ENCODE data around the gene PEX13.

Gene PEX13

DNA sequence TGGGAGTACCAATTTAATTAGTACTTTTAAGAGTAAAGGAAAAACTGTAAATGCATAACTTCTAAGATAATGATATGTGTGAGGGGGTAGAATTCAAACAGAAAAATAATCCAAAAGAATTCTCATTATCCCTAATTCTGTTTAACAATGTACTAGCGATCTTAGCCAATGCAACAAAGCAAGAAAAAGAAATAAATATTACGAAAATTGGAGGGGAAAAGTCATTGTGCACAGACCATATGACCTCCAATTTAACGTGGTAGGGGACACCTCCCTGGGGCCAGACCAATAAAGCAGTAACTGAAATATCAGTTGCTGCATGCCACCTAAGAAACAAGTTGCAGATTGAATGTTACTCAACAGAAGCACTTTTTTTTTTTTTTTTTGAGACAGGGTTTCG lies 25.9 kb upstream of the PEX13 start:
- Histone ChIP-seq H3K9me3 (ENCODE audit: insufficient read depth, low read length) (peaks cover 24% of the 10 kb centered on the region), H3K9ac (ENCODE audit: insufficient read length, low read depth) (no peak overlapping the region), H3K4me3 (ENCODE audit: insufficient read length, low read depth) (no peak overlapping the region), H3K27me3 (ENCODE audit: insufficient read depth, insufficient read length) (no peaks in the 10 kb centered on the region), H3K36me3 (ENCODE audit: insufficient read depth, insufficient read length, low read length) (no peaks in the 10 kb centered on the region), H3K4me1 (ENCODE audit: insufficient read depth, insufficient read length) (no peaks in the 10 kb centered on the region)
- TF ChIP-seq ZNF274 (IDR thresholded peaks at IDR 0.05; ENCODE audit: low read depth, low read length) (no peak), SUZ12 (IDR thresholded peaks at IDR 0.05; ENCODE audit: extremely low read depth, insufficient read depth, insufficient read length) (no peak), YY1 (IDR thresholded peaks at IDR 0.05; ENCODE audit: insufficient read depth, insufficient read length) (no peak)
- DNase-seq (ENCODE audit: low read depth, low spot score), result no peak

GRCh38 chr2:60992985-60993392 lies 24.5 kb upstream of the PEX13 start:
- no peaks in the 10 kb centered on the region for H3K4me1 ChIP-seq (ENCODE audit: insufficient read depth, insufficient read length)
- no peak for TF ChIP-seq SUZ12 (IDR thresholded peaks at IDR 0.05; ENCODE audit: extremely low read depth, insufficient read depth, insufficient read length)
- no peak for TF ChIP-seq ZNF274 (IDR thresholded peaks at IDR 0.05; ENCODE audit: low read depth, low read length)
- TF ChIP-seq YY1 (IDR thresholded peaks at IDR 0.05; ENCODE audit: insufficient read depth, insufficient read length), result no peak

GRCh38 chr2:60994131-60994530 lies 23.4 kb upstream of the PEX13 start:
- H3K36me3 ChIP-seq (ENCODE audit: insufficient read depth, insufficient read length, low read length), result no peaks in the 10 kb centered on the region
- peaks cover 24% of the 10 kb centered on the region for H3K9me3 ChIP-seq (ENCODE audit: insufficient read depth, low read length)
- no peaks in the 10 kb centered on the region for H3K4me1 ChIP-seq (ENCODE audit: insufficient read depth, insufficient read length)
- no peaks in the 10 kb centered on the region for H3K27me3 ChIP-seq (ENCODE audit: insufficient read depth, insufficient read length)
- no peak for DNase-seq (ENCODE audit: low read depth, low spot score)
- H3K4me3 ChIP-seq (ENCODE audit: insufficient read length, low read depth), result no peak overlapping the region
- no peak overlapping the region for H3K9ac ChIP-seq (ENCODE audit: insufficient read length, low read depth)
- no peak for TF ChIP-seq SUZ12 (IDR thresholded peaks at IDR 0.05; ENCODE audit: extremely low read depth, insufficient read depth, insufficient read length)
- TF ChIP-seq ZNF274 (IDR thresholded peaks at IDR 0.05; ENCODE audit: low read depth, low read length), result no peak
- TF ChIP-seq YY1 (IDR thresholded peaks at IDR 0.05; ENCODE audit: insufficient read depth, insufficient read length), result no peak

More at GRCh38 chr2:60992985-60993392, 24.5 kb upstream of the PEX13 start:
- H3K36me3 ChIP-seq (ENCODE audit: insufficient read depth, insufficient read length, low read length), result no peaks in the 10 kb centered on the region
- H3K9me3 ChIP-seq (ENCODE audit: insufficient read depth, low read length), result peaks cover 24% of the 10 kb centered on the region
- H3K27me3 ChIP-seq (ENCODE audit: insufficient read depth, insufficient read length), result no peaks in the 10 kb centered on the region
- H3K4me3 ChIP-seq (ENCODE audit: insufficient read length, low read depth), result no peak overlapping the region
- no peak overlapping the region for H3K9ac ChIP-seq (ENCODE audit: insufficient read length, low read depth)
- no peak for DNase-seq (ENCODE audit: low read depth, low spot score)

- TF ChIP-seq YY1 (IDR thresholded peaks at IDR 0.05; ENCODE audit: insufficient read depth, insufficient read length) (no peak), SUZ12 (IDR thresholded peaks at IDR 0.05; ENCODE audit: extremely low read depth, insufficient read depth, insufficient read length) (no peak), ZNF274 (IDR thresholded peaks at IDR 0.05; ENCODE audit: low read depth, low read length) (no peak)
- Histone ChIP-seq H3K36me3 (ENCODE audit: insufficient read depth, insufficient read length, low read length) (no peaks in the 10 kb centered on the region), H3K9me3 (ENCODE audit: insufficient read depth, low read length) (no peaks in the 10 kb centered on the region), H3K9ac (ENCODE audit: insufficient read length, low read depth) (no peak overlapping the region), H3K4me3 (ENCODE audit: insufficient read length, low read depth) (no peak overlapping the region), H3K27me3 (ENCODE audit: insufficient read depth, insufficient read length) (no peaks in the 10 kb centered on the region), H3K4me1 (ENCODE audit: insufficient read depth, insufficient read length) (no peaks in the 10 kb centered on the region)
- no peak for DNase-seq (ENCODE audit: low read depth, low spot score)
These were observed 18.6 kb upstream of the PEX13 start for GRCh38 chr2:60998628-60999545.

GRCh38 chr2:61005736-61006135 lies 11.8 kb upstream of the PEX13 start:
- Histone ChIP-seq H3K9ac (ENCODE audit: insufficient read length, low read depth) (no peak overlapping the region), H3K27me3 (ENCODE audit: insufficient read depth, insufficient read length) (no peaks in the 10 kb centered on the region), H3K36me3 (ENCODE audit: insufficient read depth, insufficient read length, low read length) (no peaks in the 10 kb centered on the region), H3K4me3 (ENCODE audit: insufficient read length, low read depth) (no peak overlapping the region), H3K4me1 (ENCODE audit: insufficient read depth, insufficient read length) (no peaks in the 10 kb centered on the region), H3K9me3 (ENCODE audit: insufficient read depth, low read length) (no peaks in the 10 kb centered on the region)
- no peak for TF ChIP-seq SUZ12 (IDR thresholded peaks at IDR 0.05; ENCODE audit: extremely low read depth, insufficient read depth, insufficient read length)
- no peak for TF ChIP-seq ZNF274 (IDR thresholded peaks at IDR 0.05; ENCODE audit: low read depth, low read length)
- TF ChIP-seq YY1 (IDR thresholded peaks at IDR 0.05; ENCODE audit: insufficient read depth, insufficient read length), result no peak
- DNase-seq (ENCODE audit: low read depth, low spot score), result no peak

- no peak for DNase-seq (ENCODE audit: low read depth, low spot score)
- Histone ChIP-seq H3K36me3 (ENCODE audit: insufficient read depth, insufficient read length, low read length) (no peaks in the 10 kb centered on the region), H3K9me3 (ENCODE audit: insufficient read depth, low read length) (no peaks in the 10 kb centered on the region), H3K4me3 (ENCODE audit: insufficient read length, low read depth) (no peak overlapping the region), H3K4me1 (ENCODE audit: insufficient read depth, insufficient read length) (no peaks in the 10 kb centered on the region), H3K27me3 (ENCODE audit: insufficient read depth, insufficient read length) (no peaks in the 10 kb centered on the region), H3K9ac (ENCODE audit: insufficient read length, low read depth) (no peak overlapping the region)
- TF ChIP-seq ZNF274 (IDR thresholded peaks at IDR 0.05; ENCODE audit: low read depth, low read length) (no peak), YY1 (IDR thresholded peaks at IDR 0.05; ENCODE audit: insufficient read depth, insufficient read length) (no peak), SUZ12 (IDR thresholded peaks at IDR 0.05; ENCODE audit: extremely low read depth, insufficient read depth, insufficient read length) (no peak)
These were observed 10.9 kb upstream of the PEX13 start for GRCh38 chr2:61006486-61007105.

DNA sequence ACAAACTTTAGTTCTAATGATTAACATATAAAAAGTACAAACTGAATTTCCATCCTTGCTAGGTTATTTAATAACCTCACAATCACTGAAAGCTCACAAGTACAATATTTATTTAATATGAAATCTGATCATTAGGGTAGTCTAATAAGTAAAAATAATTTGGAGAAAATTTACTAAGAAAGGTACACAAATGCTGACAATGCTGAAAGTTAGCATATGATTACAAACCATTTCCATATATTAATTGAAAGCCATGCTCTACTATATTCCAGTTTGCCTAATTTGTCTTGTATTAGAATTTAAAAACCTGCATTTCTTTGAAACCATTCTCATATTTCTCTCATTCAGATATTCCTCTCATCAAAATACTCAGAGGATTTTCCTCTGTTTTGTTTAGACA lies 8.2 kb upstream of the PEX13 start:
- no peak overlapping the region for H3K4me3 ChIP-seq (ENCODE audit: insufficient read length, low read depth)
- no peak for TF ChIP-seq SUZ12 (IDR thresholded peaks at IDR 0.05; ENCODE audit: extremely low read depth, insufficient read depth, insufficient read length)
- TF ChIP-seq YY1 (IDR thresholded peaks at IDR 0.05; ENCODE audit: insufficient read depth, insufficient read length), result no peak
- no peak for TF ChIP-seq ZNF274 (IDR thresholded peaks at IDR 0.05; ENCODE audit: low read depth, low read length)
- DNase-seq (ENCODE audit: low read depth, low spot score), result no peak
- H3K9me3 ChIP-seq (ENCODE audit: insufficient read depth, low read length), result no peaks in the 10 kb centered on the region
- H3K4me1 ChIP-seq (ENCODE audit: insufficient read depth, insufficient read length), result no peaks in the 10 kb centered on the region
- H3K9ac ChIP-seq (ENCODE audit: insufficient read length, low read depth), result no peak overlapping the region
- no peaks in the 10 kb centered on the region for H3K36me3 ChIP-seq (ENCODE audit: insufficient read depth, insufficient read length, low read length)
- no peaks in the 10 kb centered on the region for H3K27me3 ChIP-seq (ENCODE audit: insufficient read depth, insufficient read length)

All from NT2/D1 (cell line).